ENCODE data around the gene DNER.
A peak's percentile ranks its signal among the peaks of the same experiment; 100 is the strongest.
"Not testable (repeated sequence)": the region's sequence is repeated elsewhere in the genome, so short reads cannot be mapped to it uniquely, and the experiment has no call there.

Gene DNER

GRCh38 chr2:229559986-229560385 is 154.4 kb downstream of the DNER start:
- no peak for DNase-seq

GRCh38 chr2:229553091-229553490 is 161.3 kb downstream of the DNER start:
- no peak for DNase-seq

- no peak for DNase-seq
These were observed 171.0 kb downstream of the DNER start for GRCh38 chr2:229543176-229543873.

- DNase-seq, result no peak
These were observed 174.7 kb downstream of the DNER start for GRCh38 chr2:229539628-229540027.

- DNase-seq, result no peak
These were observed 182.8 kb downstream of the DNER start for GRCh38 chr2:229531594-229531993.

GRCh38 chr2:229530434-229530833 is 183.9 kb downstream of the DNER start:
- DNase-seq, result no peak

GRCh38 chr2:229528846-229529245 is 185.5 kb downstream of the DNER start:
- no peak for DNase-seq

GRCh38 chr2:229526951-229527350 is 187.4 kb downstream of the DNER start:
- DNase-seq, result no peak

GRCh38 chr2:229524799-229525198 is 189.6 kb downstream of the DNER start:
- no peak for DNase-seq

- no peak for DNase-seq
These were observed 190.7 kb downstream of the DNER start for GRCh38 chr2:229523663-229524062.

- no peak for DNase-seq
These were observed 192.8 kb downstream of the DNER start for GRCh38 chr2:229521576-229521975.

- no peak for DNase-seq
These were observed 193.7 kb downstream of the DNER start for GRCh38 chr2:229520691-229521096.

- peak; percentile 15 to 46 (median 20) for DNase-seq
These were observed 194.5 kb downstream of the DNER start for GRCh38 chr2:229519655-229520430.

- no peak for DNase-seq
These were observed 200.0 kb downstream of the DNER start for GRCh38 chr2:229514273-229514895.

GRCh38 chr2:229511524-229511923 is 202.8 kb downstream of the DNER start:
- no peak for DNase-seq

- DNase-seq, result not testable (repeated sequence)
These were observed 207.7 kb downstream of the DNER start for GRCh38 chr2:229506699-229507098.

GRCh38 chr2:229501051-229501794 is 213.1 kb downstream of the DNER start:
- no peak for DNase-seq

GRCh38 chr2:229492034-229492433 is 222.3 kb downstream of the DNER start:
- DNase-seq, result no peak

GRCh38 chr2:229490167-229490566 is 224.2 kb downstream of the DNER start:
- DNase-seq, result no peak

- peak in 1 of 3 donors; percentile 2 for DNase-seq
These were observed 225.3 kb downstream of the DNER start for GRCh38 chr2:229489016-229489415.

- no peak for DNase-seq
These were observed 226.1 kb downstream of the DNER start for GRCh38 chr2:229488232-229488631.

- no peak for DNase-seq
These were observed 227.7 kb downstream of the DNER start for GRCh38 chr2:229486673-229487072.

- DNase-seq, result no peak
These were observed 228.5 kb downstream of the DNER start for GRCh38 chr2:229485857-229486256.

All from suppressor macrophage treated with lipopolysaccharide for 1 hour (primary cell).